Tibial nerve (tissue), 4 donors: ENCODE data around the gene KASH5. TPM values are rescaled to one million over a fixed set of nuclear protein-coding genes. Genes with fewer than 3 reads are reported as not detected.

Experiments
- DNase-seq, 2 donors: peaks; one replicate each; pipeline ENCODE4 v3.0.0-alpha.2; 2019; ENCODE audit warnings: low spot score in 2 of 2
- H3K27ac ChIP-seq, 4 donors: fragments of 200-600 bp; sonication (generic) in 3 of 4; one replicate each; pipeline ENCODE4 v1.5.1; 2017 to 2019; ENCODE audit warnings: mild to moderate bottlenecking in 1 of 4
- H3K27me3 ChIP-seq, 2 donors: fragments of 200-600 bp; sonication (generic) in 1 of 2; one replicate each; pipeline versions ENCODE4 v1.5.1 to v1.6.0; 2017 to 2019
- H3K36me3 ChIP-seq, 3 donors: fragments of 200-600 bp; sonication (generic); one replicate each; pipeline ENCODE4 v1.5.1; 2018 to 2019
- H3K4me1 ChIP-seq, 4 donors: fragments of 200-600 bp; sonication (generic) in 3 of 4; one replicate each; pipeline ENCODE4 v1.5.1; 2017 to 2019
- H3K4me3 ChIP-seq, 4 donors: fragments of 200-600 bp; sonication (generic) in 3 of 4; one replicate each; pipeline ENCODE4 v1.5.1; 2017 to 2019; ENCODE audit warnings: mild to moderate bottlenecking in 1 of 4, moderate library complexity in 1 of 4
- H3K9me3 ChIP-seq, 4 donors: fragments of 200-600 bp; sonication (generic) in 3 of 4; one replicate each; pipeline ENCODE4 v1.5.1; 2017 to 2019
- CTCF ChIP-seq, 5 experiments: fragments of 200-600 bp in 3 of 5; fragments of 450-650 bp in 2 of 5; sonication (generic) in 3 of 5; IDR thresholded peaks; one replicate each; pipeline ENCODE4 v1.5.1; 2016 to 2019; ENCODE audit warnings: antibody characterized with exemption in 5 of 5, mild to moderate bottlenecking in 3 of 5, moderate library complexity in 2 of 5
- EP300 ChIP-seq, 2 donors: sonication (generic); formaldehyde crosslinking; IDR thresholded peaks; one replicate each; pipeline ENCODE4 v1.6.1; 2017; ENCODE audit warnings: antibody characterized with exemption in 2 of 2, mild to moderate bottlenecking in 1 of 2
- POLR2A ChIP-seq, 2 donors: fragments of 450-650 bp; IDR thresholded peaks; one replicate each; pipeline ENCODE4 v1.6.1; 2017; ENCODE audit warnings: antibody characterized with exemption in 2 of 2, mild to moderate bottlenecking in 2 of 2, moderate library complexity in 2 of 2
- WGBS, 2 donors: methylation state at CpG; one replicate each; pipeline ENCODE4 v1.1.5; 2018; 5-methylcytosine and 5-hydroxymethylcytosine counted together
- total RNA-seq, 4 donors: library from RNA; depleted of rRNA; stranded (reverse); fragments of >200 nt; gene quantifications; one replicate each; pipeline ENCODE4 v1.1.0, GENCODE V29; 2016

KASH5 gene
- total RNA-seq, 4 donors from 2014 or later = not detected

GRCh38 chr19:49396738-49397505, 8.9 kb downstream of the KASH5 start:
- TF ChIP-seq CTCF (IDR thresholded peaks at IDR 0.05) (no peak), POLR2A (IDR thresholded peaks at IDR 0.05) (no peak), EP300 (IDR thresholded peaks at IDR 0.05) (no peak)
- no peak overlapping the region for H3K4me3 ChIP-seq
- H3K4me1 ChIP-seq = no peaks in the 10 kb centered on the region
- no peak overlapping the region for H3K27ac ChIP-seq
- 73 to 76% methylated on average over 8 of the region's 8 CpGs for WGBS, 2 donors
- H3K36me3 ChIP-seq = no peaks in the 10 kb centered on the region
- H3K9me3 ChIP-seq = no peaks in the 10 kb centered on the region
- H3K27me3 ChIP-seq = peaks cover 0 to 11% of the 10 kb centered on the region in 2 donors
- no peak for DNase-seq

DNA sequence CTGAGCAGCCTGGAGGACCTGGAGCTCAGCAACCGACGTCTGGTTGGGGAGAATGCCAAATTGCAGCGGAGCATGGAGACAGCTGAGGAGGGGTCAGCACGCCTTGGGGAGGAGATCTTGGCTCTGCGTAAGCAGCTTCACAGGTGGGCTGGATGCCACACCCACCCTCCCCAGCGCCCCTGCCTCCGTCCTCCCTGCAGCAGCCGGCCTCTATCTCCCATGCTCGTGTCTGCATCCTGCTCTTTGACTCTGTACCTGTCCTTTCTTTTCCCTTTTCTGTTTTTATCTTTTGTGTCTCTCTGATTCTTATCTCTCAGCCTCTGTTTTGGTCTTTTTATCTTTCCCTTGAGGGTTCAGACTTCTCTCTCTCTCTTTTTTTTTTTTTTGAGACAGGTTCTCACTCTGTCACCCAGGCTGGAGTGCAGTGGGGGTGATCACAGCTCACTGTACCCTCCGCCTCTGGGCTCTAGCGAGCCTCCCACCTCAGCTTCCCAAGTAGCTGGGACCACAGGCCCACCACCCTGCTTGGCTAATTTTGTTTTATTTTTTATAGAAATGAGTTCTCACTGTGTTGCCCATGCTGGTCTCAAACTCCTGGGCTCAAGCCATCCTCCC, 10.1 kb downstream of the KASH5 start:
- no peak for TF ChIP-seq CTCF (IDR thresholded peaks at IDR 0.05)
- no peaks in the 10 kb centered on the region for H3K9me3 ChIP-seq
- H3K36me3 ChIP-seq = no peaks in the 10 kb centered on the region
- no peak for DNase-seq
- H3K27me3 ChIP-seq = peaks cover 0 to 11% of the 10 kb centered on the region in 2 donors
- WGBS, 2 donors = 56 to 65% methylated on average over 11 of the region's 11 CpGs
- no peak overlapping the region for H3K4me3 ChIP-seq
- H3K27ac ChIP-seq = no peak overlapping the region
- H3K4me1 ChIP-seq = no peaks in the 10 kb centered on the region

- TF ChIP-seq CTCF (IDR thresholded peaks at IDR 0.05) = no peak
- TF ChIP-seq POLR2A (IDR thresholded peaks at IDR 0.05) = no peak
- no peak for TF ChIP-seq EP300 (IDR thresholded peaks at IDR 0.05)
- WGBS, 2 donors = 76 to 79% methylated on average over 6 of the region's 6 CpGs
- no peaks in the 10 kb centered on the region for H3K9me3 ChIP-seq
- no peaks in the 10 kb centered on the region for H3K4me1 ChIP-seq
- H3K27me3 ChIP-seq = peaks cover 0 to 11% of the 10 kb centered on the region in 2 donors
- no peak for DNase-seq
- no peaks in the 10 kb centered on the region for H3K36me3 ChIP-seq
- no peak overlapping the region for H3K27ac ChIP-seq
- no peak overlapping the region for H3K4me3 ChIP-seq
Measured at GRCh38 chr19:49398931-49399330, 10.9 kb downstream of the KASH5 start.

DNA sequence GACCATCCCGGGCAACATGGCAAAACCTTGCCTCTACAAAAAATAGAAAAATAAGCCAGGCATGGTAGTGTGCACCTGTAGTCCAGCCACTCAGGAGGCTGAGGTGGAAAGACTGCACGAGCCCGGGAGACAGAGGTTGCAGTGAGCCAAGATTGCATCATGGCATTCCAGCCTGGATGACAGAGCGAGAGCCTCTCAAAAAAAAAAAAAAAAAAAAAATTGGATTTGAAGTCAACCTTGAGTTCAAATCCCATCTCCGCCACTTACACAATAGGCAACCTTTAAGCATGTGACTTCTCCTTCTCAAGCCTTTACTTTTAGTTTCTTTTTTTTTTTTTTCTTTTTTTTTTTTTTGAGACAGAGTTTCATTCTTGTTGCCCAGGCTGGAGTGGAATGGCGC, 12.0 kb downstream of the KASH5 start:
- 86 to 88% methylated on average over 6 of the region's 6 CpGs for whole genome bisulfite sequencing, 2 donors
- Histone ChIP-seq H3K4me1 (no peaks in the 10 kb centered on the region), H3K9me3 (no peaks in the 10 kb centered on the region), H3K4me3 (no peak overlapping the region), H3K27ac (no peak overlapping the region), H3K36me3 (no peaks in the 10 kb centered on the region), H3K27me3 (no peaks in the 10 kb centered on the region)
- DNase-seq = no peak
- TF ChIP-seq POLR2A (IDR thresholded peaks at IDR 0.05) = no peak
- no peak for TF ChIP-seq EP300 (IDR thresholded peaks at IDR 0.05)
- no peak for TF ChIP-seq CTCF (IDR thresholded peaks at IDR 0.05)

DNA sequence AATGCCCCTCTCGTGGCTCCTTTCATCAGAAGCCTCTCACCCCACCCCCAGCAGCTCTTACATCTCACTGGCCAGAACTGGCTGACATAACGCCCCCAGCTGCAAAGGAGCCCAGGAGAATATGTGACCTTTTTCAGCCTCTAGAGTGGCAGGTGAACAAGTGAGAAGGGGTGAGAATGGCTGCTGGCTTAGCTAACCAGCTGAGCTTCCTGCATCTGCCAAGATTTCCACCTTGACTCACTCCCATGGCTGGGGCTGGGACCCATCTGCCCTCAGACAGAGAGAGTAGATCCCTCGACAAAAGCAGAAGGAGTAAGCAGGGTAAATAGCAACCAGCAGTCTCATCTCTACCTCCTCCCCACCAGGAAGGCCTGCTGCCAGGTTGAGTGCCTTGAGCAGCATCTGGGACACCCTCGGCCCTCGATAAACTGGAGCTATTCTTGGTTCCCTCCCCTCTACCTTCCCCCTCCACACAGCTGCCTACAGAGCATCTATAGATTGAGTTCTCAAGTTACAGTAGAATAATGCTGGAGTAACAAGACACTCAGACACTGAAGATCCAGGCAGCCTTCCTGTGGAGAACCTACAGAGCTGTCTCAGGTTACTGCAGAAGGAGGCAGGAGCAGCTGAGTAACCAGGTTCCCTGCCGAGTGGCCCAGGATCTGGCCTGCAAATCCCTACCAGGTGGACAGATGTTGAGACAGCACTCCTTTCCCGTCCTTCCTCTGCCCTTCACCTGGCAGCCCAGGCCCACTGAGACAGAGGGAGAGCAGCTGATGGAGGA, 15.5 kb downstream of the KASH5 start:
- Histone ChIP-seq H3K9me3 (no peaks in the 10 kb centered on the region), H3K27ac (no peak overlapping the region), H3K4me3 (no peak overlapping the region), H3K4me1 (no peaks in the 10 kb centered on the region), H3K27me3 (no peaks in the 10 kb centered on the region), H3K36me3 (no peaks in the 10 kb centered on the region)
- 48 to 51% methylated on average over 7 of the region's 7 CpGs for WGBS, 2 donors
- no peak for TF ChIP-seq POLR2A (IDR thresholded peaks at IDR 0.05)
- no peak for TF ChIP-seq EP300 (IDR thresholded peaks at IDR 0.05)
- no peak for TF ChIP-seq CTCF (IDR thresholded peaks at IDR 0.05)
- no peak for DNase-seq
